Stomach (tissue), 9 donors: ENCODE results near the gene SLC8A2. TPM values are rescaled to one million over a fixed set of nuclear protein-coding genes. Genes with fewer than 3 reads are reported as not detected.
"Not testable (repeated sequence)": the region's sequence is repeated elsewhere in the genome, so short reads cannot be mapped to it uniquely, and the experiment has no call there.

Source experiments
- DNase-seq, 2 donors: peaks; one replicate each; pipeline versions ENCODE4 v3.0.0 to v3.0.0-alpha.2; 2013 to 2019
- H3K27ac ChIP-seq, 5 donors: fragments of 200-600 bp in 4 of 5; sonication (generic) in 4 of 5; one replicate each; pipeline ENCODE4 v1.5.1; 2013 to 2019; ENCODE audit warnings: mild to moderate bottlenecking in 1 of 5, moderate library complexity in 1 of 5
- H3K27me3 ChIP-seq, 3 donors: fragments of 200-600 bp; sonication (generic); one replicate each; pipeline ENCODE4 v1.5.1; 2017 to 2019; ENCODE audit warnings: mixed run types in 1 of 3
- H3K36me3 ChIP-seq, 4 donors: fragments of 200-600 bp; sonication (generic); 1 replicate in 3 of 4; 2 replicates in 1 of 4; pipeline ENCODE4 v1.5.1; 2016 to 2019
- H3K4me1 ChIP-seq, 4 donors: fragments of 200-600 bp; sonication (generic); one replicate each; pipeline ENCODE4 v1.5.1; 2016 to 2019
- H3K4me3 ChIP-seq, 4 donors: fragments of 200-600 bp; sonication (generic) in 3 of 4; one replicate each; pipeline ENCODE4 v1.5.1; 2016 to 2019; ENCODE audit warnings: mild to moderate bottlenecking in 1 of 4
- H3K9me3 ChIP-seq, 4 donors: fragments of 200-600 bp; sonication (generic); one replicate each; pipeline ENCODE4 v1.5.1; 2016 to 2019
- CTCF ChIP-seq, 7 experiments: fragments of 450-650 bp in 4 of 7; fragments of 200-600 bp in 3 of 7; sonication (generic) in 3 of 7; IDR thresholded peaks; one replicate each; pipeline ENCODE4 v1.5.1; 2016 to 2019; ENCODE audit warnings: antibody characterized with exemption in 7 of 7, control low read depth in 2 of 7, mild to moderate bottlenecking in 1 of 7
- EP300 ChIP-seq: sonication (generic); formaldehyde crosslinking; IDR thresholded peaks from one replicate; pipeline ENCODE4 v1.6.1; 2017; ENCODE audit warnings: antibody characterized with exemption
- POLR2A ChIP-seq, 4 donors: fragments of 450-650 bp; IDR thresholded peaks; one replicate each; pipeline ENCODE4 v1.6.1; 2016; ENCODE audit warnings: antibody characterized with exemption in 4 of 4, control low read depth in 2 of 4, mild to moderate bottlenecking in 1 of 4, moderate library complexity in 1 of 4
- POLR2AphosphoS5 ChIP-seq, 3 donors: sonication (generic); formaldehyde crosslinking; IDR thresholded peaks; one replicate each; pipeline ENCODE4 v1.6.1; 2016; ENCODE audit warnings: antibody characterized with exemption in 3 of 3
- WGBS, 5 donors: extraction: QIAGEN DNeasy Blood & Tissue Kit in 3 of 5; methylation state at CpG; one replicate each; pipeline versions ENCODE4 v1.1.5 to v1.1.7; 2013 to 2018; 5-methylcytosine and 5-hydroxymethylcytosine counted together
- intact Hi-C: fragments of 100-400 bp; cut with DNase I; formaldehyde crosslinking; loops from one replicate; pipeline ENCODE4 v1.15.1; 2023; ENCODE audit warnings: low total_unique reads
- polyA plus RNA-seq, 3 donors: library from polyadenylated mRNA; stranded (reverse); fragments of 200-250 nt; gene quantifications; one replicate each; pipeline ENCODE4 v1.2.3, GENCODE V29; 2013
- total RNA-seq, 5 donors: library from RNA; depleted of rRNA; stranded (reverse); fragments of >200 nt; gene quantifications; one replicate each; pipeline versions ENCODE4 v1.1.0 to v1.2.3, GENCODE V29; 2014 to 2016
- donor health status: healthy with polysubstance abuse.
- donor health status: Bipolar disorder and iron deficiency.
- donor health status: healthy.

Gene SLC8A2
- total and polyA plus RNA-seq, 8 donors, result 0.12 to 17.9 (median 2.0) TPM

- peaks cover 6 to 79% (median 41%) of the 10 kb centered on the region in 3 donors for H3K27me3 ChIP-seq
- H3K4me3 ChIP-seq, result no peak overlapping the region
- intact Hi-C loops, result no loop called here
- no peak overlapping the region for H3K27ac ChIP-seq
- TF ChIP-seq CTCF (IDR thresholded peaks at IDR 0.05) (no peak), EP300 (no peak), POLR2A (IDR thresholded peaks at IDR 0.05) (no peak), POLR2AphosphoS5 (IDR thresholded peaks at IDR 0.05) (no peak)
- no peaks in the 10 kb centered on the region for H3K9me3 ChIP-seq
- WGBS, 5 donors, result 62 to 80% (median 75%) methylated on average over 4 to 21 of the region's 21 CpGs
- H3K4me1 ChIP-seq, result peaks cover 7 to 25% (median 17%) of the 10 kb centered on the region in 4 donors
- no peak for DNase-seq
- H3K36me3 ChIP-seq, result peaks cover 0 to 8% (median 3%) of the 10 kb centered on the region in 4 donors
These were observed 57.2 kb downstream of the SLC8A2 start for GRCh38 chr19:47414469-47414868.

- H3K9me3 ChIP-seq, result no peaks in the 10 kb centered on the region
- no peak overlapping the region for H3K27ac ChIP-seq
- H3K27me3 ChIP-seq, result peaks cover 5 to 77% (median 36%) of the 10 kb centered on the region in 3 donors
- no peak overlapping the region for H3K4me3 ChIP-seq
- no peak for DNase-seq
- WGBS, 5 donors, result 92 to 98% (median 97%) methylated on average over 15 to 16 of the region's 16 CpGs
- no peak for TF ChIP-seq CTCF (IDR thresholded peaks at IDR 0.05)
- no peak for TF ChIP-seq POLR2AphosphoS5 (IDR thresholded peaks at IDR 0.05)
- no peak for TF ChIP-seq POLR2A (IDR thresholded peaks at IDR 0.05)
- no peak for TF ChIP-seq EP300
- peaks cover 3 to 20% (median 15%) of the 10 kb centered on the region in 4 donors for H3K4me1 ChIP-seq
- peaks cover 0 to 8% (median 3%) of the 10 kb centered on the region in 4 donors for H3K36me3 ChIP-seq
- intact Hi-C loops, result no loop called here
These were observed 57.8 kb downstream of the SLC8A2 start for GRCh38 chr19:47413941-47414340.

GRCh38 chr19:47411696-47412095 is 60.0 kb downstream of the SLC8A2 start:
- 65 to 80% (median 70%) methylated on average over 8 to 9 of the region's 9 CpGs for WGBS, 5 donors
- DNase-seq, H3K4me3 ChIP-seq, intact Hi-C loops, H3K4me1 ChIP-seq, H3K27ac ChIP-seq, H3K9me3 ChIP-seq, H3K36me3 ChIP-seq: not testable (repeated sequence)
- H3K27me3 ChIP-seq, result peaks cover 5 to 77% (median 29%) of the 10 kb centered on the region in 3 donors

GRCh38 chr19:47411101-47411500 is 60.6 kb downstream of the SLC8A2 start:
- 63 to 81% (median 79%) methylated on average over 8 of the region's 8 CpGs for WGBS, 5 donors
- Histone ChIP-seq H3K4me1 (no peaks in the 10 kb centered on the region), H3K27me3 (peaks cover 5 to 77% (median 29%) of the 10 kb centered on the region in 3 donors), H3K27ac (no peak overlapping the region), H3K36me3 (peaks cover 0 to 8% (median 3%) of the 10 kb centered on the region in 4 donors), H3K4me3 (no peak overlapping the region), H3K9me3 (no peaks in the 10 kb centered on the region)
- TF ChIP-seq CTCF (IDR thresholded peaks at IDR 0.05) (no peak), EP300 (no peak), POLR2A (IDR thresholded peaks at IDR 0.05) (no peak), POLR2AphosphoS5 (IDR thresholded peaks at IDR 0.05) (no peak)
- DNase-seq, result no peak
- intact Hi-C loops, result no loop called here

GRCh38 chr19:47408156-47408938 is 63.3 kb downstream of the SLC8A2 start:
- H3K27ac ChIP-seq, result no peak overlapping the region
- intact Hi-C loops, result loop anchor here (10.0 kb wide), 1 partner anchor 84 kb away; no protein-coding TSS in a partner anchor
- no peak for DNase-seq
- H3K4me1 ChIP-seq, result no peaks in the 10 kb centered on the region
- H3K9me3 ChIP-seq, result no peaks in the 10 kb centered on the region
- no peak for TF ChIP-seq POLR2AphosphoS5 (IDR thresholded peaks at IDR 0.05)
- WGBS, 5 donors, result 83 to 91% (median 86%) methylated on average over 14 of the region's 14 CpGs
- H3K4me3 ChIP-seq, result no peak overlapping the region
- no peaks in the 10 kb centered on the region for H3K36me3 ChIP-seq
- peaks cover 0 to 80% (median 25%) of the 10 kb centered on the region in 3 donors for H3K27me3 ChIP-seq
